GM21447 (cell line): ENCODE results near the gene VAV1.
A peak's percentile ranks its signal among the peaks of the same experiment; 100 is the strongest.

Experiments
- ATAC-seq: cut with Tn5 transposase; IDR thresholded peaks from one replicate; pipeline ENCODE4 v1.9.1; 2021; ENCODE audit not compliant: unreplicated experiment

Gene VAV1

GRCh38 chr19:6772028-6772865 is at the start of gene VAV1:
Gene VAV1, plus strand, starts transcription at chr19:6772708. Its CDS starts 100 bp downstream, at chr19:6772808.
- peak; percentile 33 for ATAC-seq

- ATAC-seq: no peak
Observed at GRCh38 chr19:6723108-6723618, 49.3 kb upstream of the VAV1 start.

DNA sequence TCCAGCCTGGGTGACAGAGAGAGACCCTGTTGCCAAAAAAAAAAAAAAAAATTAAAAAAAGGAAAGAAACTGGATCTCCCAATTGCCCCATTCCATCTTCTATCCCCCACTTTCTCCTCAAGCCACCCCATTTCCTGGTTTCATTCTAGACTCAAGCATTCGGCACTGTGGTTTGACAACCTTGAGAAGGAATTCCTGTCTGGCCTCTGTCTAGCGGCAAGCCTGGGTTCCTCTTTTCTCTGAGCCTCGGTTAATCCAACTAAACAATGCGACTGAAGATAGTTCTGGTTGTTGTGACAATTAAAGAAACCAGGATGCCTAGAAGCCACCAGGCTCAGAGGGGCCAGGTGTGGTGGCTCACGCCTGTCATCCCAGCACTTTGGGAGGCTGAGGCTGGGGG is 48.8 kb upstream of the VAV1 start:
- ATAC-seq: no peak

DNA sequence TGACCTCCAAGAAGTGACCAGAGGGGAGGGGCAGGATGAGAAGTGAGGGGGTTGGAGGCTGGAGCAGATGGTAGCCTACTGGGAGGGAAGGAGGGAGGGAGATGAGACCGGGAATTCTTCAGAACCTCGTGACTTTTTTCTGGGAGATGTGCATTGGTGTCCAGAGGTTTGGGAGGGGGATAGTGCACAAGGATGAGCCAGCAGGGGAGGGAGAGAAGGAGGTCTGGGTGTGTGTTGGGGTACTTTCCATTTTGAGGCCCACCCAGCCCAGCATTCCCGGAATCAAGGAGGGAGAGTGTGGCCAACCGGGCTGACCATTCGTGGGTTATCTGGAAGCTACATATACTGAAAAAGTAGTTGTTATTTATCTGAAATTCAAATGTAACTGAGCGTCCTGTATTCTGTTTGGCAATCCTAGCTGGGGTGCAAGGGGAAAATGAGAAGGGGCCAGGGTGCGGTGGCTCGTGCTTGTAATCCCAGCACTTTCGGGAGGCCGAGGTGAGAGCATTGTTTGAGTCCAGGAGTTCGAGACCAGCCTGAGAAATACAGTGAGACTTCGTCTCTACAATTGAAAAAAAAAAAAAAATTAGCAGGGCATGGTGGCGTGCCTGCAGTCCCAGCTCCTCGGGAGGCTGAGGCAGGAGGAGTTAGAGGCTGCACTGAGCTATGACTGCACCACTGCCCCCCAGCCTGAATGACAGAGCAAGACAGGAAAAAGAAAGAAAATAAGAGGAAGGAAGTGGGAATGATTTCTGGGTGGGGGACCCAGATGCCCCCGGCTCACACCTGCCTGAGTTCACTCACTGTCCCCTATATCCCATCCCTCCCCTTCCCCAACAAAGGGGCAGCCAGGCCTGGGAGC is 47.6 kb upstream of the VAV1 start:
- ATAC-seq: no peak

- no peak for ATAC-seq
Observed at GRCh38 chr19:6725513-6726231, 46.8 kb upstream of the VAV1 start.

GRCh38 chr19:6728346-6728745 is 44.2 kb upstream of the VAV1 start:
- ATAC-seq: no peak

GRCh38 chr19:6729573-6730152 is 42.8 kb upstream of the VAV1 start:
- no peak for ATAC-seq

DNA sequence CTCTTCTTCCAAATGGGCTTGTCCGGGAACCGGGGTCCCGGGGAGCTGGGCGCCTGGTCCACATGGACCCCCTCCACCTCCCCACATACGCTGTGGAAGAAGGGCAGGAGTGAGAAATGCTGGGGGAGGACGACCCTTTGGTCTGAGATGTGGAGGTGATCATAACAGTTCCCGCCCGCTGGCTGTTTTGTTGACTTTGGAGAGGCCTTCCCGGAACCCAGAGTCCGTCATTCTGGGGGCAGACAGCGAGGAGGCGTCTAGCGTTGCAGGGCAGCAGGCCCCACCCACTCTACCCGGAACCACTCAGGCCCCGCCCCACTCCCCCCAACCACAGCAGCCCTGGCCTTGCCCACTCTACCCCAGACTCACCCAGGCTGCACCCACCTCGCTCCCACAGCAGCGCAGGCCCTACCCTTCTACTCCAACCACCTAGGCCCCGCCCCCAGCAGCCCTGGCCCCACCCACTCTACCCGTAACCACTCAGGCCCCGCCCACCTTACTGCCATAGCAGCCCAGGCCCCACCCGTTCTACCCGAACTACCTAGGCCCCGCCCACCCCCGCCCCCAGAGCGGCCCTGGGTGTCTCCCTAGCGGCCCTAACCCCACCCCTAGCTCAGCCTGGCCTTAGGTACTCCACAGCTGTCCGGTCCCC is 42.2 kb upstream of the VAV1 start:
- no peak for ATAC-seq

GRCh38 chr19:6730941-6731670 is 41.4 kb upstream of the VAV1 start:
- ATAC-seq: no peak

- ATAC-seq: no peak
Observed at GRCh38 chr19:6731822-6732221, 40.7 kb upstream of the VAV1 start.

GRCh38 chr19:6732803-6733337 is 39.6 kb upstream of the VAV1 start:
- no peak for ATAC-seq

- no peak for ATAC-seq
Observed at GRCh38 chr19:6733338-6734095, 39.0 kb upstream of the VAV1 start.

- no peak for ATAC-seq
Observed at GRCh38 chr19:6734096-6734696, 38.3 kb upstream of the VAV1 start.

GRCh38 chr19:6735181-6735911 is 37.2 kb upstream of the VAV1 start:
- no peak for ATAC-seq

DNA sequence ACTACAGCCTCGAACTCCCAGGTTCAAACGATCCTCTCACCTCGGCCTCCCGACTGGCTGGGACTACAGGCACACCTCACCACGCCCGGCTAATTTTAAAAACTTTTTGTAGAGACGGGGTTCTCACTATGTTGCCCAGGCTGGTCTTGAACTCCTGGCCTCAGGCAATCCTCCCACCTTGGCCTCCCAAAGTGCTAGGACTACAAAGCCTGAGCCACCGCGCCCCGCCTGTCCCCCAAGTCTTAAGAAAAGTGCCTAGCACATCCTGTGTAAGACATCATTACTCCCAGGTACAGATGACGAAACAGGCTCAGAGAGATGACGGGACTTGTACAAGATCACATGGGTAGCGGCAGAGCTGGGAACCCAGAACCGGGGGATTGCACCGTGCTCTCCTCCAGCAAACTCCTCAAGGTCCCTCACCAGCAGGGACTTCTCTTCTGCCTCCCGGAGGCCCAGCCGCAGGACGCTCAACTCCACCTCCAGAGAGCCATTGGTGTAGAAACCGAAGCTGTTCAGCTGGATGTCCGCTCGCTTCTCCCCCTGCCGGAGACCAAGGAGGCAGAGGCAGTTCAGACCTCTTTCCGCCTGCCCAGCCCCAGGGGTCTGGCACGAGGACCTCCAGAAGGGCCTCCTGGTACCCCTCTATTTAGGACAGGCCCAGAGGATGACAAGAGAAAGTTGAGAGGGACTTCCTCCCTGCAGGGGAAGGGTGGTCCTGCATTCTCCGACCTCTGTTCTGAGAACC is 36.2 kb upstream of the VAV1 start:
- ATAC-seq: no peak

GRCh38 chr19:6736917-6737283 is 35.6 kb upstream of the VAV1 start:
- ATAC-seq: no peak

DNA sequence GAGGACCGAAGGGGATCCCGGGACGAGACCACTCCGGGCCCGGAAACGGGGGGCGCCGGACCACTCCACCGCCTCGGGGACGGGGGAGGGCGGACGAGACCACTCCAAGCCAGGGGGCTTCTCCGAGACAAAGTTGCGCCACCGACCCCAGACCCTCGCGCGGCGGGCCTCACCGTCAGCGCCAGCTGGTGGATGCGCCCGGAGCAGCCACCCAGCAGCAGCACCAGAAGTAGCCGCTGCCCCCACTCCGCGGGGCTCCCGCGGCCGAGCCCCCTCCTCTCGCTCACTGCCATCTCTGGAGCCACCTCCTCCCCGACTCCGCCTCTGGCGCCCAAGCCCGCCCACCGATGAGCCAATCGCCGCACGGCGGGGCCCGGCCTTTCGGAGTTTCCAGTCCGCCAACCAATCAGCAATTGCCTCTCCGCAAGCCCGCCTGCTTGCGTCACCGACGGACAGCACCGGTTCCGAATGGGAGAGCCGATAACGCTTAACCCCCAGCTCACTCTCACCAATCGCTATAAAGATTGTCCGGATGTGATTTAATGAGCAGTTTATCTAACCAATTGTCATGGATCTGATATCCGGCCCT is 35.1 kb upstream of the VAV1 start, which contains the start of gene GPR108:
Gene GPR108, minus strand, starts transcription at position 297 of the 589 bp plus-strand sequence. Its CDS starts 4 bp downstream, at position 293.
- peak; percentile 56 for ATAC-seq
